ENCODE data around the gene OR2T34. TPM values are rescaled to one million over a fixed set of nuclear protein-coding genes. Genes with fewer than 3 reads are reported as not detected.

OR2T34 gene
- total and polyA plus RNA-seq, 2 of the 4 experiments (the other 2 are of a cell fraction), result not detected

DNA sequence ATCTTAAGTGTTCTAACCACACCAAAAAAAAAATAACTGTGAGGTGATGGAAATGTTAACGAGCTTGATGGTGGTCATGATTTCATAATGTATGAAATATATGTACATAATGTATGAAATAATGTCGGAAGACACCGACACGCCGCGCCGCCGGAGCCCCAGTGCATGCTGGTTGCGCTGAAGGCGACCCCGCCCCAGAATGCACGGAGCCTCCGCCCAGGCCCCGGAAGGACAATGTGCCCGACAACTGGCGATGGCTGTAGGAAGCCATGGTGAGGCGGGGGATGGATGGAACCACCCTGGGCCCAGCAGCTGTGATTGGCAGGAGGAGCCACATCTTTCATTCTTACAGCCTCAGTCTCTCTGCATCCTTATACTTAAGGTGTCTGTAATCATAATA lies 15.5 kb upstream of the OR2T34 start:
- Histone ChIP-seq H3K23ac (ENCODE audit: low read depth, low read length) (no peak overlapping the region), H3K56ac (ENCODE audit: extremely low read depth, insufficient read depth, low read length) (no peak overlapping the region), H2BK120ac (ENCODE audit: low read depth, low read length) (no peak overlapping the region), H3K14ac (replicated peaks; ENCODE audit: low read depth, low read length) (no peak overlapping the region), H3K4me1 (ENCODE audit: control insufficient read depth, insufficient read depth, low read length) (no peaks in the 10 kb centered on the region), H2AFZ (replicated peaks; ENCODE audit: low read length, poor library complexity) (no peak overlapping the region), H3K4me3 (ENCODE audit: insufficient read depth, low read depth, low read length) (no peak overlapping the region), H3K4me2 (ENCODE audit: low read depth, low read length) (no peak overlapping the region), H3K27ac (ENCODE audit: insufficient read depth, low read length) (no peak overlapping the region), H2BK15ac (ENCODE audit: low read depth, low read length) (no peak overlapping the region), H3K79me1 (ENCODE audit: low read depth in 1 of 2, low read length in 2 of 2) (no peaks in the 10 kb centered on the region), H3K36me3 (ENCODE audit: control insufficient read depth, insufficient read depth, low read length) (no peaks in the 10 kb centered on the region), H2BK5ac (ENCODE audit: low read depth, low read length, poor library complexity, severe bottlenecking) (no peak overlapping the region), H3K18ac (ENCODE audit: low read depth, low read length) (no peak overlapping the region), H2BK20ac (ENCODE audit: low read depth, low read length) (no peak overlapping the region), H3K4ac (ENCODE audit: low read depth, low read length) (no peak overlapping the region), H3K9ac (ENCODE audit: low read depth, low read length) (no peak overlapping the region), H4K8ac (ENCODE audit: low read depth in 2 of 2, low read length in 2 of 2) (no peak overlapping the region), H2AK9ac (replicated peaks; ENCODE audit: low read depth, low read length, poor library complexity) (no peak overlapping the region), H3K9me3 (ENCODE audit: control insufficient read depth, insufficient read depth, low read length) (peaks cover 3% of the 10 kb centered on the region; the same call in 1 of the 2 replicates), H4K91ac (ENCODE audit: insufficient read depth, low read depth, low read length) (no peak overlapping the region), H4K20me1 (ENCODE audit: insufficient read depth, low read length) (no peaks in the 10 kb centered on the region), H3K9me1 (ENCODE audit: insufficient read depth, low read length) (no peaks in the 10 kb centered on the region), H3K27me3 (ENCODE audit: control insufficient read depth, insufficient read depth, low read length) (no peaks in the 10 kb centered on the region), H4K5ac (ENCODE audit: low read depth, low read length) (no peak overlapping the region), H2AK5ac (ENCODE audit: low read depth, low read length) (no peak overlapping the region)
- no peak for DNase-seq
- dilution Hi-C loops (cut with HindIII; ENCODE audit: low sequenced_read_pairs, unreplicated experiment), result no loop called here
- BruUV-seq (replicated peaks), result no TSS peak
- in situ Hi-C loops (cut with MboI; ENCODE audit: low sequenced_read_pairs), result no loop called here
- no peak for ATAC-seq (ENCODE audit: low read depth)
- TF ChIP-seq BHLHE40 (IDR thresholded peaks at IDR 0.05; ENCODE audit: low read depth, low read length) (no peak), MAZ (IDR thresholded peaks at IDR 0.05; ENCODE audit: borderline replicate concordance, low read depth, low read length) (no peak), CHD1 (IDR thresholded peaks at IDR 0.05; ENCODE audit: low read depth, low read length) (no peak), RFX5 (IDR thresholded peaks at IDR 0.05; ENCODE audit: low read depth, low read length) (no peak), MXI1 (IDR thresholded peaks at IDR 0.05; ENCODE audit: borderline replicate concordance, low read depth, low read length) (no peak), CEBPB (IDR thresholded peaks at IDR 0.05; ENCODE audit: low read depth, low read length) (no peak), FOS (IDR thresholded peaks at IDR 0.05; ENCODE audit: low read depth, low read length) (no peak), RCOR1 (IDR thresholded peaks at IDR 0.05; ENCODE audit: insufficient replicate concordance, low read length) (no peak), POLR2A (IDR thresholded peaks at IDR 0.05; ENCODE audit: low read depth, low read length) (no peak), RAD21 (IDR thresholded peaks at IDR 0.05; ENCODE audit: low read length) (no peak), SMC3 (IDR thresholded peaks at IDR 0.05; ENCODE audit: low read depth, low read length) (no peak), MAFK (IDR thresholded peaks at IDR 0.05; ENCODE audit: low read depth, low read length) (no peak)
- TF ChIP-seq, protein P1, sequence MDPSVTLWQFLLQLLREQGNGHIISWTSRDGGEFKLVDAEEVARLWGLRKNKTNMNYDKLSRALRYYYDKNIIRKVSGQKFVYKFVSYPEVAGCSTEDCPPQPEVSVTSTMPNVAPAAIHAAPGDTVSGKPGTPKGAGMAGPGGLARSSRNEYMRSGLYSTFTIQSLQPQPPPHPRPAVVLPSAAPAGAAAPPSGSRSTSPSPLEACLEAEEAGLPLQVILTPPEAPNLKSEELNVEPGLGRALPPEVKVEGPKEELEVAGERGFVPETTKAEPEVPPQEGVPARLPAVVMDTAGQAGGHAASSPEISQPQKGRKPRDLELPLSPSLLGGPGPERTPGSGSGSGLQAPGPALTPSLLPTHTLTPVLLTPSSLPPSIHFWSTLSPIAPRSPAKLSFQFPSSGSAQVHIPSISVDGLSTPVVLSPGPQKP (IDR thresholded peaks at IDR 0.05; ENCODE audit: borderline replicate concordance, low read depth, low read length), result no peak
- TF ChIP-seq, protein P2, sequence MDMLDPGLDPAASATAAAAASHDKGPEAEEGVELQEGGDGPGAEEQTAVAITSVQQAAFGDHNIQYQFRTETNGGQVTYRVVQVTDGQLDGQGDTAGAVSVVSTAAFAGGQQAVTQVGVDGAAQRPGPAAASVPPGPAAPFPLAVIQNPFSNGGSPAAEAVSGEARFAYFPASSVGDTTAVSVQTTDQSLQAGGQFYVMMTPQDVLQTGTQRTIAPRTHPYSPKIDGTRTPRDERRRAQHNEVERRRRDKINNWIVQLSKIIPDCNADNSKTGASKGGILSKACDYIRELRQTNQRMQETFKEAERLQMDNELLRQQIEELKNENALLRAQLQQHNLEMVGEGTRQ (IDR thresholded peaks at IDR 0.05; ENCODE audit: low read depth, low read length), result no peak
- TF ChIP-seq, protein P3, sequence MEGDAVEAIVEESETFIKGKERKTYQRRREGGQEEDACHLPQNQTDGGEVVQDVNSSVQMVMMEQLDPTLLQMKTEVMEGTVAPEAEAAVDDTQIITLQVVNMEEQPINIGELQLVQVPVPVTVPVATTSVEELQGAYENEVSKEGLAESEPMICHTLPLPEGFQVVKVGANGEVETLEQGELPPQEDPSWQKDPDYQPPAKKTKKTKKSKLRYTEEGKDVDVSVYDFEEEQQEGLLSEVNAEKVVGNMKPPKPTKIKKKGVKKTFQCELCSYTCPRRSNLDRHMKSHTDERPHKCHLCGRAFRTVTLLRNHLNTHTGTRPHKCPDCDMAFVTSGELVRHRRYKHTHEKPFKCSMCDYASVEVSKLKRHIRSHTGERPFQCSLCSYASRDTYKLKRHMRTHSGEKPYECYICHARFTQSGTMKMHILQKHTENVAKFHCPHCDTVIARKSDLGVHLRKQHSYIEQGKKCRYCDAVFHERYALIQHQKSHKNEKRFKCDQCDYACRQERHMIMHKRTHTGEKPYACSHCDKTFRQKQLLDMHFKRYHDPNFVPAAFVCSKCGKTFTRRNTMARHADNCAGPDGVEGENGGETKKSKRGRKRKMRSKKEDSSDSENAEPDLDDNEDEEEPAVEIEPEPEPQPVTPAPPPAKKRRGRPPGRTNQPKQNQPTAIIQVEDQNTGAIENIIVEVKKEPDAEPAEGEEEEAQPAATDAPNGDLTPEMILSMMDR (conservative IDR thresholded peaks at IDR 0.05; ENCODE audit: low read depth, low read length), result no peak
- WGBS, 2 experiments (ENCODE audit: extremely low coverage in 2 of 2, insufficient read length in 1 of 2), result no CpG with 5 or more reads among the region's 17 CpGs
- ChIA-PET POLR2A (ENCODE audit: unreplicated experiment) (no interaction called here), CTCF (no interaction called here)
- intact Hi-C loops (cut with micrococcal nuclease), result no loop called here
